ENCODE data around the gene CHCHD3.

DNA sequence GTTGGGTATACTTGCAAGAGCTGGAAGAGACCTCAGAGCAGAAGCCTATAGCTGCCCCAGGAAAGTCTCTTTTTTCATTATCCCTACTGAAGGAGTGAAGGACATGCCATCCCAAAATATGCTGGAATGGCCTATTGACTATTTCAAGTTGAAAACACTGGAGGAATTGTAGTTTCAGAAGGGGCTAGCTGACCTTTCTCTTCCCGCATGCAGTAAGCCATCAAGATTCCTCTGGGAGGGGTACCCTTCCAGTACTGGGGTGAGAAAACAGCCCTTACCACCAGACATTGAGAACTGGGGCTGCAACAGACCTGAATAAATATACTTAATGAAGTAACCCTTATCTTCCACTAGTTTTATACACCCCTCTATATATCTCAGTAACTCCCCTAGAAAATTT lies 41.7 kb downstream of the CHCHD3 start:
- TF ChIP-seq POLR2A (IDR thresholded peaks at IDR 0.05) = no peak
- TF ChIP-seq, protein P1, sequence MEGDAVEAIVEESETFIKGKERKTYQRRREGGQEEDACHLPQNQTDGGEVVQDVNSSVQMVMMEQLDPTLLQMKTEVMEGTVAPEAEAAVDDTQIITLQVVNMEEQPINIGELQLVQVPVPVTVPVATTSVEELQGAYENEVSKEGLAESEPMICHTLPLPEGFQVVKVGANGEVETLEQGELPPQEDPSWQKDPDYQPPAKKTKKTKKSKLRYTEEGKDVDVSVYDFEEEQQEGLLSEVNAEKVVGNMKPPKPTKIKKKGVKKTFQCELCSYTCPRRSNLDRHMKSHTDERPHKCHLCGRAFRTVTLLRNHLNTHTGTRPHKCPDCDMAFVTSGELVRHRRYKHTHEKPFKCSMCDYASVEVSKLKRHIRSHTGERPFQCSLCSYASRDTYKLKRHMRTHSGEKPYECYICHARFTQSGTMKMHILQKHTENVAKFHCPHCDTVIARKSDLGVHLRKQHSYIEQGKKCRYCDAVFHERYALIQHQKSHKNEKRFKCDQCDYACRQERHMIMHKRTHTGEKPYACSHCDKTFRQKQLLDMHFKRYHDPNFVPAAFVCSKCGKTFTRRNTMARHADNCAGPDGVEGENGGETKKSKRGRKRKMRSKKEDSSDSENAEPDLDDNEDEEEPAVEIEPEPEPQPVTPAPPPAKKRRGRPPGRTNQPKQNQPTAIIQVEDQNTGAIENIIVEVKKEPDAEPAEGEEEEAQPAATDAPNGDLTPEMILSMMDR (IDR thresholded peaks at IDR 0.05) = no peak
